G401 (cell line): ENCODE data around the gene GPATCH4. TPM values are rescaled to one million over a fixed set of nuclear protein-coding genes. Genes with fewer than 3 reads are reported as not detected.
A peak's percentile ranks its signal among the peaks of the same experiment; 100 is the strongest.
"Not testable (repeated sequence)": the region's sequence is repeated elsewhere in the genome, so short reads cannot be mapped to it uniquely, and the experiment has no call there.

Experiments
- DNase-seq: peaks from one replicate; pipeline ENCODE4 v3.0.0-alpha.2; 2015; ENCODE audit warnings: low spot score
- in situ Hi-C: cut with HindIII; loops from 2 replicates; pipeline ENCODE4 v1.10.0; 2016; ENCODE audit warnings: low sequenced_read_pairs, mixed read lengths
- total RNA-seq: library from RNA; depleted of rRNA; stranded (reverse); fragments of >200 nt; shearing (Covaris generic); gene quantifications from 2 replicates; pipeline ENCODE4 v1.2.3, GENCODE V29; 2014; rRNA removed

GPATCH4 gene
- total RNA-seq, 1 experiment from 2014 or later, result 25.4 TPM

DNA sequence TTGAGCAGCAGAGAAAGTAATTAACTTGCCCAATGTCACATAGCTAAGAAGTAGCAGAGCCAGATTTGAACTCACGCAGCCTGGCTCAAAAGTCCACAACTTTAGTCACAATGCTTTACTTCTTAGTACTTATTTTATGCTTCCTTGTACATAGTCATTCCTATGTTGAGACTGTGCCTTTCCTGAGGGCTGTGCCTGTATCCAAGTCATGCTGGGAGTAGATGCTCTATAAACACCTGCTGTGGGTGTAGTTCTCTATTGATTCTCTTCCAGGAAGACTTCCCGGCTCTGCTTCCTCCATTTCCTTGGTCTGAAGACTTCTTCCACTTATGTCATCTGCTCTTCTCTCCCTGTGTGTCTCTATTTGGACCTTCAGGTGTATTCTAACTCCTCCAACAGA, 45.6 kb downstream of the GPATCH4 start:
- no peak for DNase-seq
- in situ Hi-C loops, result no loop called here

DNA sequence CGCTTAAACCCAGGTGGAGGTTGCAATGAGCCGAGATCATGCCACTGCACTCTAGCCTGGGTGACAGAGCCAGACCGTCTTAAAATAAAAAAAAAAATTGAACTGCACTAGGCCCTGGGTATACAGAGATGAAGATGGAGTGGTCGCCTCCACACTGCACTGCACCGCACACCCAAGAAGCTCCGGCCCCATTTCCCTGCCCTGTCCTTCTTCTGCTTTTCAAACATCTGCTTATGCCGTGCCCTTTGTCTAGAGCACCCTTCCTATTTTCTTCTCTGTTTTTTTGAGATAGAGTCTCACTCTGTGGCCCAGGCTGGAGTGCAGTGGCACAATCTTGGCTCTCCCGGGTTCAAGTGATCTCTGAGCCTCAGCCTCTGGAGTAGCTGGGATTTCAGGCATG, 46.3 kb downstream of the GPATCH4 start:
- in situ Hi-C loops, result no loop called here
- DNase-seq, result no peak

DNA sequence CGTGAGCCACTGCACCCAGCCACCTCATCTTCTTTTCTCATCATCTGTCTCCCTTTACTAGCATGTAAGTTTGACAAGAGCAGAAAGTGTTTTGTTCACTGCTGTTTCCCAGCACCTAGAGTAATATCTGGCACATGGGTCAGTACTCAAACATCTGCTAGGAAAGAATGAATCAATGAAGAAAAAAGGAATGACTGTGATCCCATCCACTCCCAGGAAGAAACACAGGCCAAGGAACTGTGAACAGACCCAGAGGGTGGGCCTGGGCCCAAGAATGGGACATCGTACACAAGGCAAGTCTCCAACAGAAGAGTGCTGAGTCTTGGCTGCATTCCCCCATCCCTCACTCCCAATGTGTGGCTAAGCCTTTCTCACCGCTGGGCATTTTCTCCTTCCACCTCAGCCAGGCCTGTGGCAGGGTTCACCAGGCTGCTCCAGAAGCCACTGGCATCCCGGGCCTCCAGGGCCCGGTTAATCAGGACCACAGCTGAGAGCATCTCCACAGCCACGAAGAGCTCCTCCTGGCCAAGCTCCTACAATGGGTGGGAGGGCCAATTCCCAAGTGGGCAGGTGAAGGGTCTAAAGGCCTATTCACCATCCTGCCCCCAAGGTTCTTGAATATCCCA, 47.3 kb downstream of the GPATCH4 start:
- in situ Hi-C loops, result no loop called here
- no peak for DNase-seq

DNA sequence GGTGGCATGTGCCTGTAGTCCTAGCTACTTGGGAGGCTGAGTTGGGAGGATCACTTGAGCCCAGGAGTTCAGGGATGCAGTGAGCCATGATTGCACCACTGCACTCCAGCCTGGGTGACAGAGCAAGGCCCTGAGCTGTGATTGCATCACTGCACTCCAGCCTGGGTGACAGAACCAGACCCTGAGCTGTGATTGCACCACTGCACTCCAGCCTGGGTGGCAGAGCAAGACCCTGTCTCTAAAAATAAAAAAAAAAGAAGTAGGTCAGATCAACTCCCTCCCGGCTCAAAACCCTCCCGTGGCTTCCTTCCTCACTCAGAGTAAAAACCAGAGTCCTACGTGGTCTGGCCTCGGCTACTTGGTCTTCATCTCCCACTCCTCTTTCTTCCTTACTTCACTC, 48.3 kb downstream of the GPATCH4 start:
- DNase-seq, in situ Hi-C loops: not testable (repeated sequence)

DNA sequence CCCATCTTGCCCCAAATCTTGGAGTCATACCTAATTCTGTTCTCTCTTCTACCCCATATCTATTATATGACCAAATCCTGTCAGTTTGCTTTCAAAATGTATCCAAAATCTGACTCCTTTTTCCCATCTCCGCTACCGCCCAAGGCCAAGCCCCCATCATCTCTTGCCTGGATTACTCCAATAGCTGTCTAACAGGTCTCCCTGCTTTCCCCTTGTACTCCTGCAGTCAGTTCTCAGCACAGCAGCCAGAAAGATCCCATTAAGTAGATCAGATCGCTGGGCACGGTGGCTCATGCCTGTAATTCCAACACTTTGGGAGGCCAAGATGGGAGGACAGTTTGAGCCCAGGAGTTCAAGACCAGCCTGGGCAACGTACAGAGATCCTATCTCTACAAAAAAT, 48.8 kb downstream of the GPATCH4 start:
- DNase-seq, result no peak
- in situ Hi-C loops, result no loop called here

DNA sequence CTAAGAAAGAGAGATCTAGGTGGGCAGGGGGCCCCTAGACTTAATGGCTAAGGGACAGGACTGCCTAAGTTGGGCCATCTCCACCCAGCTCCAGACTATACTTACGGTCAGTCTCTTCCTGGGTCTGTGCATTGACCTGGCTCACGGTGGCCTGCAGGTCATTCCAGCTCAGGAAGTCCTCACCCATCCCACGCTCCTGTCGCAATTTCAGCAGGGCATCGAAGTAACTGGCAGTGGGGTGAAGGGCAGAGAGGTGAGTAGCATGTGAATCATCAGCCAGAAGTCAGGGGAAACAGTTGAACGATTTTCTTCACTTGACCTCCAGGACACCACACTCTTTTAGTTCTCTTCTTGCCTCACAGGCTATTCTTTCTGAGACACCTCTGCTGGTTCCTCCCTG, 49.4 kb downstream of the GPATCH4 start:
- in situ Hi-C loops, result no loop called here

DNA sequence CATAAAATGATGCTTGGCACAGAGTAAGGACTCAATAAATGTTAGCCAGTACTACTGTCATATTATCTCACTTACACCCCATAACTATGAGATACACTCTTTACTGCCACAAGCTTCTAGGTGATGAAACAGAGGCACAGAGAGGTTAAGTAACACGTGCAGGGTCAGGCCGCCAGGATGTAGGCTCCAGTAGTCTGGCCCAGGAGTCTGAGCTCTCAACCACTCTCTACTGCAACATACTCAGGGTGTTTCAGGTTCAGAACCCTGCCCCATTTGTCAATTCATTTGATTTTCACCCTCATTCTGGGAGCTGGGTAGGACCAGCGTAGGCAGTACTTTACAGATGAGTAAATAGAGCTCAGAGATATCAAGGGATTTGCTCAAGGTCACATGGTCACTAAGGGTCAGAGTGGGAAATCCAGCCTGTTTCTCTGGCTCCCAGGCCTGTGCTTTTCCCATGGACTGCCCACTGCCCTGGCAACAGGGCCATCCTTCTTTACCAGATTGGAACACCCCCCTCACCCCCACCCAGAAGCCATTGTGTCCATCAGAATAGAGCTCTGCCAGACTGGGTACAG, 50.1 kb downstream of the GPATCH4 start:
- no peak for DNase-seq
- in situ Hi-C loops, result no loop called here

More for the DNA sequence above, 49.4 kb downstream of the GPATCH4 start:
- DNase-seq, result no peak

DNA sequence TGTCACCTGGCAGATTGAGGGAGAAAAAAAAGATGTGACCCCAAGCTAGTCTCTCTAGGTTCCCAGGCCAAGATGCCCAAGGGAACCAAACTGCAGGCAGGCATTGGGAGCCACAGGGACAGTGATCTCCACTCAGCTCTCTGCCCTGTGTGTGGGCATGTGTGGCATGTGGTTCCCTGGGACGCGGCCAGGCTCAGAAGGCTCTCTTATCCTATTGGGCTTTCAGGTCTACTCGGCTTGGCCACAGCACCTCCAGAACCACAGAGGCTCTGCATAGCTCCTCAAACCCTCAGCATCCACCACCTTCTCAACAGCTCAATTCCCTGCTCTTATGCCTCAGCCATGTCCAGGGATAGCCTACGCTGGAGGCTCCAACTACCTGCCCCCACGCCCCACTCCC, 50.9 kb downstream of the GPATCH4 start:
- peak; percentile 68 for DNase-seq
- in situ Hi-C loops, result no loop called here

DNA sequence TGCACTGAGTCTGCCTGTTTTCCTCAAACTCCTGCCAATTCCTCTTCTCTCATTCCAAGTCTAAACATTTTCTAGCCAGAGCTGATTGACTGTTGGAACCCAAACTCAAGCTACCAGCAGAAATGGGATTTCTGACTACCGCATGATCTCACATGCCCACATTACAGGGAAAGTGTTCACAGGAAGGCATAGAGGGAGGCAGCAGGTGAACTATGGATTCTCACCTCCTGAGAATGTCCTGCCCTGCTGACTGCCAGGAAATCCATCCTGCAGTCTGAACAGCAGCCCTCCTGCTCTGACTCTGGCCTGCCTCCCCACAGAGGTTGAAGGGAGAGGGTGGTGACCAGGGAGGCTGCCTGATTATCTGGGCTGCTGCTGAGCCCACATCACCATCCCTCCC, 51.4 kb downstream of the GPATCH4 start:
- no peak for DNase-seq
- in situ Hi-C loops, result no loop called here

DNA sequence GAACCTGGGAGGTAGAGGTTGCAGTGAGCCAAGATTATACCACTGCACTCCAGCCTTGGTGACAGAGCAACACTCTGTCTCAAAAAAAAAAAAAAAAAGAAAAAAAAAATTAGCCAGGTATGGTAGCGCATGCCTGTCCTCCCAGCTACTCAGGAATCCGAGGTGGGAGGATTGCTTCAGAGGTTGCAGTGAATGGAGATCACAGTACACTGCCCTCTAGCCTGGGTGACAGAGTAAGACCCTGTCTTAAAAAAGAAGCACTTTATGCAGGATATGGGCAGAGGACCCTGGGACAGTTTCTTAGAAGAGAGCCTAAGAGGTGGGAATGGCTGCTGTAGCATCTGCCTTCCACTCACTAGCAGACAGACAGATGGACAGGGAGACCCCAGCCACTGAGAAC, 51.9 kb downstream of the GPATCH4 start:
- DNase-seq, result no peak
- in situ Hi-C loops, result no loop called here

DNA sequence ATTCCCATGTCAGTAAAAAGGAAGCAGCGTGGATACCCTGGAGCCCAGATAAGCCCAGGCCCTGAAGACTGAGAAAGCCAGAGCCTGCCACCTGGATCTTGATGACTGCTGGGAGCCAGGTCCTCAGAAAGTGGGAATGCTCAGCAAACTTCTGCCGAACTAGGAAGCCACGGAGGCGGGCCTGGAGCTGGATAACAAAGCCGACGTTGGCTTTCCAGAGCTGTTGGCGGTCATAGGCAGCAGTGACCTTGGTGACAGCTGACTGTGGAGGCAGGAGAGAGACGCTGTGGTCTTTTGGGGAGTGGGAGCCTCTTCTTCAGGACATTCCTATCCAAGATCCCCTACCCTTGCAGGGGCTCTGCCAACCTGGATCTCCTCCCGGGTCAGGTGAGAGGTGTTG, 53.3 kb downstream of the GPATCH4 start:
- DNase-seq, result no peak
- in situ Hi-C loops, result no loop called here

DNA sequence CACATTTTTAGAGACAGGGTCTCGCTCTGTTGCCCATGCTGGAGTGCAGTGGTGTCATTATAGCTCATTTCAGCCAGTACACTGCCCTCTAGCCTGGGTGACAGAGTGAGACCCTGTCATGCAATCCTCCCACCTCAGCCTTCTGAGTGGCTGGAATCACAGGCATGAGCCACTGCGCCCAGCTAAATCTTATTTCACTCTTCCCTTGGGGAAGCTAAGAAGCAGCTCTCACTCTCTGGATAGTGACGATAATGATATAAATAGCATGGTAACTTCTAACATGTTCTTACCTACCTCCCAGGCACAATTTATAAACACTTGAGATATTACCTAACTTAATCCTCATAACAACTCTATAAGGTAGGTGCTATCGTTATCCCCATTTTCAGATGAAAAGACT, 53.8 kb downstream of the GPATCH4 start:
- DNase-seq, result no peak
- in situ Hi-C loops, result no loop called here

DNA sequence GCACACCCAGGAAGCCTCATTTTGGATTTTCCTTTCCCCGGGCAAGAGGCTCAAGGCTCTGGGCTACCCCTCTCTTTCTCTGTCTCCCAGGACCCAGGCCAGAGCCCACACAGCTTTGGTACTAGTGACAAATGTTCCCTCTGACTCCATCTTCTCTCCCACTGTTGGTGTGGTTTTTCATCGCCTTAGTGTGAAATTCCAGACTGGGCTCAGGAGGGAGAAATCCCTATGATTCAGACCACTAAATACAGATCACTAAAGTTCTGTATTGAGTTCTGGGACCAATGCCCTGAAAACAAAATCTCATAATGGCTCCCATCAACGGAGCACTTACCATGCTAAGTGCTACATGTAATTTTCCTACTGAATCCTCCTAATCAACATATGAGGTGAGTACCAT, 55.0 kb downstream of the GPATCH4 start:
- DNase-seq, result no peak
- in situ Hi-C loops, result no loop called here

DNA sequence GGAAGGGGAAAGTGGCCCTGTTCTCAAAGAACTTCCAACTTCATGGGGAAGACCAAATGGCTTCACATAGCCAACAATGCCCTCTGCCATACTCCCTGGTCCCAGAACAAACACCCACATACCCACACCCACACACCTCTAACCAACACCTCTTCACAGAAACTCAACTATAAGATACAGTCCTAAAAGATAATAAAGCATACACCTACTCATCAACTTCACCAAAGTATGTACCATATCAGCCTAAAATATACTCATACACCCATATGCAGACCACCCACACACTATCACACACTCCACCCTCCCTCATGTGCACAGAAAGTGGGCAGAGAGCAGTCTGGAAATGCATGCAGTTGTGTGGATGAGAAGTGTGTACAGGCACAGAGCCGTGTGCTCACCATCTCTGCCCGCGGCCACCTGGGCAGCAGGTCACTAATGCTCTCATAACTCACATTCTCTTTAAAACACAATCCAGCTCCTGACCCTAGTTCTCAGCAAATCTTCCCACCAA, 56.6 kb downstream of the GPATCH4 start:
- DNase-seq, result no peak
- in situ Hi-C loops, result no loop called here

Other genes starting within 250 kb of the GPATCH4 start
- 0.06 and 3.5 TPM in 2 replicates for gene RHBG, start 232.3 kb downstream of the GPATCH4 start, total RNA-seq
- gene MEF2D, start 100.7 kb downstream of the GPATCH4 start, total RNA-seq, result 5.5 and 7.3 TPM in 2 replicates
- gene IQGAP3, start 28.9 kb downstream of the GPATCH4 start, total RNA-seq, result 13.4 and 16.9 TPM in 2 replicates
- gene TTC24, start 21.8 kb downstream of the GPATCH4 start, total RNA-seq, result not detected in 2 replicates
- 103 and 112 TPM in 2 replicates for gene NAXE, start 9.7 kb downstream of the GPATCH4 start, total RNA-seq
- 0.25 and 0.44 TPM in 2 replicates for gene HAPLN2, start 17.9 kb upstream of the GPATCH4 start, total RNA-seq
- 23.9 and 30.9 TPM in 2 replicates for gene BCAN, start 40.6 kb upstream of the GPATCH4 start, total RNA-seq
- gene NES, start 75.9 kb upstream of the GPATCH4 start, total RNA-seq, result 170 and 183 TPM in 2 replicates
- gene CRABP2, start 104.1 kb upstream of the GPATCH4 start, total RNA-seq, result 1,143 and 1,168 TPM in 2 replicates
- gene METTL25B, start 127.0 kb upstream of the GPATCH4 start, total RNA-seq, result 24.6 and 54.8 TPM in 2 replicates
- 29.8 and 31.9 TPM in 2 replicates for gene ISG20L2, start 127.3 kb upstream of the GPATCH4 start, total RNA-seq
- 34.2 and 88.7 TPM in 2 replicates for gene MRPL24, start 139.6 kb upstream of the GPATCH4 start, total RNA-seq
- gene HDGF, start 150.2 kb upstream of the GPATCH4 start, total RNA-seq, result 481 and 510 TPM in 2 replicates
- gene PRCC, start 166.1 kb upstream of the GPATCH4 start, total RNA-seq, result 45.4 and 51.1 TPM in 2 replicates
- gene SH2D2A, start 215.4 kb upstream of the GPATCH4 start, total RNA-seq, result 1.8 and 2.4 TPM in 2 replicates